ENCODE data around the gene ESPN.

ESPN gene

GRCh38 chr1:6417961-6418667 lies 6.5 kb upstream of the ESPN start:
- no peak for FAIRE-seq
- no peak for TF ChIP-seq POLR2A (IDR thresholded peaks at IDR 0.05; ENCODE audit: low read depth, low read length)
- no peak for TF ChIP-seq POLR2AphosphoS5 (IDR thresholded peaks at IDR 0.05; ENCODE audit: low read depth, low read length)
- TF ChIP-seq TAF1 (IDR thresholded peaks at IDR 0.05; ENCODE audit: low read depth, low read length), result no peak
- no peak for TF ChIP-seq SPI1 (IDR thresholded peaks at IDR 0.05; ENCODE audit: low read depth, low read length)
- no peak for TF ChIP-seq PAX5 (IDR thresholded peaks at IDR 0.05; ENCODE audit: insufficient read depth, low read length, severe bottlenecking)
- no peak for TF ChIP-seq POU2F2 (IDR thresholded peaks at IDR 0.05; ENCODE audit: low read depth, low read length)
- DNase-seq (ENCODE audit: insufficient read length, low spot score), result no peak

- FAIRE-seq (no peak), DNase-seq (ENCODE audit: insufficient read length, low spot score) (no peak)
- TF ChIP-seq PAX5 (IDR thresholded peaks at IDR 0.05; ENCODE audit: insufficient read depth, low read length, severe bottlenecking), result no peak
- no peak for TF ChIP-seq POLR2A (IDR thresholded peaks at IDR 0.05; ENCODE audit: low read depth, low read length)
- no peak for TF ChIP-seq POU2F2 (IDR thresholded peaks at IDR 0.05; ENCODE audit: low read depth, low read length)
- TF ChIP-seq TAF1 (IDR thresholded peaks at IDR 0.05; ENCODE audit: low read depth, low read length), result no peak
- TF ChIP-seq SPI1 (IDR thresholded peaks at IDR 0.05; ENCODE audit: low read depth, low read length), result no peak
- no peak for TF ChIP-seq POLR2AphosphoS5 (IDR thresholded peaks at IDR 0.05; ENCODE audit: low read depth, low read length)
Observed at GRCh38 chr1:6418668-6419396, 5.7 kb upstream of the ESPN start.

- DNase-seq (ENCODE audit: insufficient read length, low spot score) (no peak), FAIRE-seq (no peak)
- TF ChIP-seq POLR2A (IDR thresholded peaks at IDR 0.05; ENCODE audit: low read depth, low read length) (no peak), POU2F2 (IDR thresholded peaks at IDR 0.05; ENCODE audit: low read depth, low read length) (no peak), PAX5 (IDR thresholded peaks at IDR 0.05; ENCODE audit: insufficient read depth, low read length, severe bottlenecking) (no peak), TAF1 (IDR thresholded peaks at IDR 0.05; ENCODE audit: low read depth, low read length) (no peak), POLR2AphosphoS5 (IDR thresholded peaks at IDR 0.05; ENCODE audit: low read depth, low read length) (no peak), SPI1 (IDR thresholded peaks at IDR 0.05; ENCODE audit: low read depth, low read length) (no peak)
Observed at GRCh38 chr1:6419397-6419803, 5.2 kb upstream of the ESPN start.

- no peak for FAIRE-seq
- DNase-seq (ENCODE audit: insufficient read length, low spot score), result no peak
Observed at GRCh38 chr1:6419804-6420453, 4.6 kb upstream of the ESPN start, which contains the start of gene HES2. Gene HES2 (minus strand): TSS chr1:6419919. CDS start chr1:6419820, 99 bp downstream.

GRCh38 chr1:6420454-6421042 lies 4.0 kb upstream of the ESPN start:
- FAIRE-seq (no peak), DNase-seq (ENCODE audit: insufficient read length, low spot score) (no peak)
- TF ChIP-seq POLR2AphosphoS5 (IDR thresholded peaks at IDR 0.05; ENCODE audit: low read depth, low read length) (no peak), SPI1 (IDR thresholded peaks at IDR 0.05; ENCODE audit: low read depth, low read length) (no peak), TAF1 (IDR thresholded peaks at IDR 0.05; ENCODE audit: low read depth, low read length) (no peak), POU2F2 (IDR thresholded peaks at IDR 0.05; ENCODE audit: low read depth, low read length) (no peak), PAX5 (IDR thresholded peaks at IDR 0.05; ENCODE audit: insufficient read depth, low read length, severe bottlenecking) (no peak), POLR2A (IDR thresholded peaks at IDR 0.05; ENCODE audit: low read depth, low read length) (no peak)

More at GRCh38 chr1:6419804-6420453, 4.6 kb upstream of the ESPN start, which contains the start of gene HES2:
- no peak for TF ChIP-seq POU2F2 (IDR thresholded peaks at IDR 0.05; ENCODE audit: low read depth, low read length)
- TF ChIP-seq POLR2AphosphoS5 (IDR thresholded peaks at IDR 0.05; ENCODE audit: low read depth, low read length), result no peak
- no peak for TF ChIP-seq POLR2A (IDR thresholded peaks at IDR 0.05; ENCODE audit: low read depth, low read length)

- TF ChIP-seq POLR2AphosphoS5 (IDR thresholded peaks at IDR 0.05; ENCODE audit: low read depth, low read length) (no peak), POU2F2 (IDR thresholded peaks at IDR 0.05; ENCODE audit: low read depth, low read length) (no peak), POLR2A (IDR thresholded peaks at IDR 0.05; ENCODE audit: low read depth, low read length) (no peak), SPI1 (IDR thresholded peaks at IDR 0.05; ENCODE audit: low read depth, low read length) (no peak), TAF1 (IDR thresholded peaks at IDR 0.05; ENCODE audit: low read depth, low read length) (no peak), PAX5 (IDR thresholded peaks at IDR 0.05; ENCODE audit: insufficient read depth, low read length, severe bottlenecking) (no peak)
- DNase-seq (ENCODE audit: insufficient read length, low spot score), result no peak
- FAIRE-seq, result no peak
Observed at GRCh38 chr1:6421266-6421665, 3.3 kb upstream of the ESPN start.

- no peak for TF ChIP-seq TAF1 (IDR thresholded peaks at IDR 0.05; ENCODE audit: low read depth, low read length)
- TF ChIP-seq POU2F2 (IDR thresholded peaks at IDR 0.05; ENCODE audit: low read depth, low read length), result no peak
- TF ChIP-seq POLR2AphosphoS5 (IDR thresholded peaks at IDR 0.05; ENCODE audit: low read depth, low read length), result no peak
- TF ChIP-seq POLR2A (IDR thresholded peaks at IDR 0.05; ENCODE audit: low read depth, low read length), result no peak
- no peak for TF ChIP-seq PAX5 (IDR thresholded peaks at IDR 0.05; ENCODE audit: insufficient read depth, low read length, severe bottlenecking)
- TF ChIP-seq SPI1 (IDR thresholded peaks at IDR 0.05; ENCODE audit: low read depth, low read length), result no peak
- DNase-seq (ENCODE audit: insufficient read length, low spot score) (peak; percentile 83), FAIRE-seq (peak; percentile 81)
Observed at GRCh38 chr1:6423321-6423999, 1.1 kb upstream of the ESPN start.

- DNase-seq (ENCODE audit: insufficient read length, low spot score) (no peak), FAIRE-seq (no peak)
- TF ChIP-seq POLR2AphosphoS5 (IDR thresholded peaks at IDR 0.05; ENCODE audit: low read depth, low read length) (no peak), TAF1 (IDR thresholded peaks at IDR 0.05; ENCODE audit: low read depth, low read length) (no peak), PAX5 (IDR thresholded peaks at IDR 0.05; ENCODE audit: insufficient read depth, low read length, severe bottlenecking) (no peak), SPI1 (IDR thresholded peaks at IDR 0.05; ENCODE audit: low read depth, low read length) (no peak), POLR2A (IDR thresholded peaks at IDR 0.05; ENCODE audit: low read depth, low read length) (no peak), POU2F2 (IDR thresholded peaks at IDR 0.05; ENCODE audit: low read depth, low read length) (no peak)
Observed at GRCh38 chr1:6424000-6424565, 493 bp upstream of the ESPN start.

Measured in GM12891 (cell line).